Thyroid gland (tissue), 4 donors: ENCODE results near the gene PGAP2.

Experiments
- CTCF ChIP-seq, 6 experiments: fragments of 200-600 bp in 3 of 6; fragments of 450-650 bp in 3 of 6; sonication (generic) in 3 of 6; IDR thresholded peaks; one replicate each; pipeline ENCODE4 v1.5.1; 2016 to 2019; ENCODE audit warnings: antibody characterized with exemption in 6 of 6, mild to moderate bottlenecking in 2 of 6, inconsistent platforms in 1 of 6, moderate library complexity in 1 of 6
- POLR2A ChIP-seq, 2 donors: fragments of 450-650 bp; IDR thresholded peaks; one replicate each; pipeline ENCODE4 v1.6.1; 2017; ENCODE audit warnings: antibody characterized with exemption in 2 of 2, mild to moderate bottlenecking in 2 of 2, moderate library complexity in 1 of 2

GRCh38 chr11:3834664-3835461 lies 26.5 kb downstream of the PGAP2 start:
- no peak for TF ChIP-seq CTCF (IDR thresholded peaks at IDR 0.05)
- no peak for TF ChIP-seq POLR2A (IDR thresholded peaks at IDR 0.05)
